HG03196 (cell line): ENCODE data around the gene RHOC.

Experiments
- ATAC-seq: cut with Tn5 transposase; IDR thresholded peaks from one replicate; pipeline ENCODE4 v1.9.1; 2021; ENCODE audit not compliant: unreplicated experiment

RHOC gene

DNA sequence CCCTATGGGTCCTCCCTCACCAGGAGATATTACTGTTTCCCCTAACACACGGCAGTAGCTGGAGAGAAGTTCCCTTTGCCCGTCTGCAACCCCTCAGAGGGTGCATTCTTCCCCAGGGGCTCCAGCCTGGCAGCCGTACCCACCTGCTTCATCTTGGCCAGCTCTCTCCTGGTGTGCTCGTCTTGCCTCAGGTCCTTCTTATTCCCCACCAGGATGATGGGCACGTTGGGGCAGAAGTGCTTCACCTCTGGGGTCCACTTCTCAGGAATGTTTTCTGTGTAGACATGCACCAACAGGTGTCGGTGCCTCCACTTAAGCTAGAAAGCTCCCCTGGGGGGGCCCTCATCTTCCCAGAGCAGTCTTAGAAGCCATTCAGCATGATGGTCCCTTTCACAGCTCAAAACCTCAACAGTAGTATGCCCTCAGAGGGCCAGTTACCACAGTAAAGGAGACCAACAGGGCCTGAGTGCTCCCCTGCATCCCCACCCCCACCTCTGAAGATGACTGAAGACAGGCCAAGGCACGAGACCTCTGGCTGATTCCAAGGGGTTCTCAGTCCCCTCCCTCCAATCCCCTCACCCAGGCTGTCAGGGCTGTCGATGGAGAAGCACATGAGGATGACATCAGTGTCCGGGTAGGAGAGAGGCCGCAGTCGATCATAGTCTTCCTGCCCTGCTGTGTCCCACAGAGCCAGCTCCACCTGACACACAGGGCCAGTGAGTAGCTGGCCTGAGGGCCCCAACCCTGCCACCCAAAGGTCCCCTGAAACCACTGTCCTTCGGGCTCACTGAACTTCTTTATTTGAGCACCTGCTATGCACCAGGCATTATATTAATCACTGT lies 4.3 kb downstream of the RHOC start:
- ATAC-seq: no peak

DNA sequence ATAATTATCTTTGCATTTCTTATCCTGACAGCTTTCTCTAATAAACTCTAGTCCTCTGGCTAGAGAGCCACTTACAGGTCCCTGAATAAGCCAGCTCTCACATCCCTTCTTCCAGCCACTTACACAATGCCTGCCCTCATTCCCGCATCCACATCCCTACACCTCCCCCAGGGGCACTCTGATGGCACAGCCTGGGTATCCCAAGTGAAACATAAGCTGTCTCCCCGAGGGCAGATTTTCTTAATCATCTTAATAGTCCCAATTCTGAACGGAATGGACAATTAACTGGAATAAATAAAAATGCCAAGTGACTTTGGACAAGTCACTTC lies 4.9 kb downstream of the RHOC start:
- ATAC-seq: no peak

DNA sequence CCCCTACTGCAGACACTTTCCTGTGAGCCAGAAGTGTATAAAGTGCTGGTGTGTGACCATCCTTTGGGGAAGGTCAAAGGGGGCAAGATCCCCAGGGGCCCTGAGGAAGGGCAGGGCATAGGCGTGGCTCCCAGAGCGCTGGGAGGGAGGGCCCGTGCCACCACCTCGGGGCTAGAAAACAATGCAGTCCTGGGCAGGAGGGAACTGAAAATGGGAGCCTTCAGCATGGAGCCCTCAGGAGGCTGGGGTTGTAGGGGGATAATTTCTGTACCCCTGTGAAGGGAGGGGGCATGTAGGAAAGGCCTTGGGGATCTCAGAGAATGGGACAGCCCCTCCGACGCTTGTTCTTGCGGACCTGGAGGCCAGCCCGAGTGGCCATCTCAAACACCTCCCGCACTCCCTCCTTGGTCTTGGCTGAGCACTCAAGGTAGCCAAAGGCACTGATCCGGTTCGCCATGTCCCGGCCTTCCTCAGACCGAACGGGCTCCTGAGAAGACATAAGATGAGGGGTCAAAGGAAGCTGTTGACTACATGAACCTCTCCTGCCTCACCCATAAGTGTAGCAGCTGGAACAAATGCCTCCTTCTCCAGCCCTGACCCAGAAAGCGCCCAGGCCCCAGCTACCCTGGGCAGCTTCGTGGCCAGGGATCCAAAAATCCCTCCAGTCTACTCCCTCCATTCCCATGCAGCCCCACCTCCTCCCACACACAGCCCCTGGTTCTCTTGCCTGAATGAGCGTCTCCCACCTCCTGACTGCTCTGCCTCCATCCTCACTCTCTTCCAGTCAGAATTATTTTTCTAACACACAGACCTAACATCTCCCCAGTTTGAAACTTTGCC lies 5.5 kb downstream of the RHOC start:
- no peak for ATAC-seq

DNA sequence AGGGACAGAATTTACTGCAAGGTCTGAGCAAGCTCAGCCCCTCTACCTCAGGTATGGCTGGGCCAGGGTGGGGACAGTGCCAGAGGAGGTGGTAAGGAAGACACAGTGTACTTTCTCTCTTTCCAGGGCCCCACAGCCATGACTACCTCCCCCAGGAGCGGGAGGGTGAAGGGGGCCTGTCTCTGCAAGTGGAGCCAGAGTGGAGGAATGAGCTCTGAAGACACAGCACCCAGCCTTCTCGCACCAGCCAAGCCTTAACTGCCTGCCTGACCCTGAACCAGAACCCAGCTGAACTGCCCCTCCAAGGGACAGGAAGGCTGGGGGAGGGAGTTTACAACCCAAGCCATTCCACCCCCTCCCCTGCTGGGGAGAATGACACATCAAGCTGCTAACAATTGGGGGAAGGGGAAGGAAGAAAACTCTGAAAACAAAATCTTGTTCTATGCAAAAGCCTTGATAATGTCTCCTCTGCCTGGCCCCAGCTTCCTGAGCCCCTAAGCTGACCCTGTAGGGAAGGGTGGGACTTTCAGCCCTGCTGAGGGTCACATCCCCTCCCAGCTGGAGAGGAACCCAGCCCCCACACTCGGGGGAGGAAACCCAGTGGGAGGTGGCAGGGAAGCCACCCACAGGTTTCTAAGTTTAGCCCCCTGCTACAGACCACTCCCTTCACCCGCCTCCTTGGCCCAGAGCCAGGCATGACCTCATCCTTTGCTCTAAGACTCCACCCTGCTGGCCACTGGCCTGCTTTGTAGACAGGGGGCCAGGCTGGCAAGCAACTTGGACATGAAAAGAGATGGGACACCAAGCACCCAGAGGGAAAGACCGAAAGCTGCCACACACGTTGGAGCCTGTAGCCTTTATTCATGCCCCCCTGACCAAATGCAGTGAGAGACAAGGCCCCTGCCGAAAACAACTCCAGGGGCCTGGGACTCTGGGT lies 6.4 kb downstream of the RHOC start:
- peak; percentile 44 for ATAC-seq

DNA sequence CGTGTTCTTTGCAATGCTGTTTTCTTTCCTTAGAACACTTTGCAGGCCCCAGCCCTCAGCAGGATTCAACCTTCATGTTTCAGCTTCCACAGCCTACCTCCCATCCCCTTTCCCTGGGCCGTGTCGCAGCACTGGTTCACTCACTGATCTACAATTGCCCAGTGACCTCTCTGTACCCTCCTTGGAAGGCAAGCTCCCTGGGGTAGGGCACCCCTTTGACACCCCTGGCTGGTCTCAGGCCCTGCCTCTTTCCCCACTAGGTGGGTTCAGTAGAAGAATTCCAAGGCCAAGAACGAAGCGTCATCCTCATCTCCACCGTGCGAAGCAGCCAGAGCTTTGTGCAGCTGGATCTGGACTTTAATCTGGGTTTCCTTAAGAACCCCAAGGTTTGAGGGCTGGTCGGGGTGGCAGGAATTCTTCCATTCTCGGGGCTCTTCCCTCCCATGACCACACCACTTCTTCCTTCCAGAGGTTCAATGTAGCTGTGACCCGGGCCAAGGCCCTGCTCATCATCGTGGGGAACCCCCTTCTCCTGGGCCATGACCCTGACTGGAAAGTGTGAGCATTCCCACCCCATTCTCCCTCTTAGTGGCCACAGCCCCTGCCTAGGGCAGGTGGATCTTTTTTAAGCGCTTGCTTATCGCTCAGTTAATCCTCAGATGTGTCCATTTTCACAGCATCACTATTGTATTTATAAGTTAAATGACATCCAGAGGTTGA lies 7.3 kb downstream of the RHOC start:
- no peak for ATAC-seq

DNA sequence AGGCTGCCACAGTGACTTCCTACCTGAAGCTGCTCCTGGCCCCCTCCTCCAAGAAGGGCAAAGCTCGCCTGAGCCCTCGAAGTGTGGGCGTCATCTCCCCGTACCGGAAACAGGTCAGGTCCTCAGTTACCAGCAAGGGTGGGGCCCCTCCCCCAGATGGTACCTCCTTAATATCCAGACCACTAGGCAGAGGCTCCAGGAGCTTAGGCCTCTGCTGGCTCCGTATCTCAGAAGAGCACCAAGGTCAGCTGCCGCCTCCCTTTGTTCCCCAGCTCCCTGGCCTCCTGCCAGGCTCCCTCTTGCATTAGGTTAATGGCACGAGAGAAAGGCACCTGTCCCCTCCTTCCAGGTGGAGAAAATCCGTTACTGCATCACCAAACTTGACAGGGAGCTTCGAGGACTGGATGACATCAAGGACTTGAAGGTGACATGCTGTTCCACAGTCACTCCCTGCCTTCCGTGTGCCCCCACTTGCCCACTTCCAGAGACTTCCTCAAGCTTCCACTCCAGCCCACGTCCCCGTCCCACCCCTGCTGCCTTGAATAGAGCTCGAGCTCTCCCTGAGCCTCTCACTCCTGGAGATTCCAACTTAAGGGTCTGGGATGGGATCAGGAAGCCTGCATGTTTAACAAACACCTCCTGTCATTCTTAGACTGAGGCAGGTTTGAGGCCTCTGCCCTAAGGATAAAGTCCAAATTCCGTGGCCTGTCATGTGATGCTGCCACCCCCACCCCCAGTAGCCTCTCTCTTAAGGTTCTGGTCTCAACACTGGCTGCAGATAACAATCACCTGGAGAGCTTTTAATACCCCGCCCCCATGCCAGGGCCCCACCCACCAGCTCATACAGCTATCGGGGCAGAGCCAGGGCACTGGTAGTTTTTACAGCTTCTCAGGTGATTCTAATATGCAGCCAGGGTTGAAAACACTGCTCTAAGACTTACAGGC lies 8.3 kb downstream of the RHOC start:
- ATAC-seq: no peak

DNA sequence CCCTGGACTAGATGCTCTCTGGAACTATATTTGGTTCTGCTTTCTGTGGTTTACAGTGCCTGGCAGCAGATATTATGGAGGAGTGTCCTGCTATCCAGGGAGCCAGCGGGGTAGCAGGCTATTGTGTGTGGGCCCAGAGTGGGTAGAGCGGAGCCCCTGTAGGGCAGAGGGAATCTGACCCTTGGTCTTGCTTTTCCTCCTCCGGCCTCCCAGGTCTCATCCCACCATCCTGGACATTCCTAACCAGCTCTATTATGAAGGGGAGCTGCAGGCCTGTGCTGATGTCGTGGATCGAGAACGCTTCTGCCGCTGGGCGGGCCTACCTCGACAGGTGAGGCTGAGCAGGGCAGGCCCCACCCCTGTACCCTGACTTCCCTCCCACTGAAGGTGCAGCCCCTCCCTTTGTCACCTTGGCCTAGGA lies 9.1 kb downstream of the RHOC start:
- no peak for ATAC-seq

DNA sequence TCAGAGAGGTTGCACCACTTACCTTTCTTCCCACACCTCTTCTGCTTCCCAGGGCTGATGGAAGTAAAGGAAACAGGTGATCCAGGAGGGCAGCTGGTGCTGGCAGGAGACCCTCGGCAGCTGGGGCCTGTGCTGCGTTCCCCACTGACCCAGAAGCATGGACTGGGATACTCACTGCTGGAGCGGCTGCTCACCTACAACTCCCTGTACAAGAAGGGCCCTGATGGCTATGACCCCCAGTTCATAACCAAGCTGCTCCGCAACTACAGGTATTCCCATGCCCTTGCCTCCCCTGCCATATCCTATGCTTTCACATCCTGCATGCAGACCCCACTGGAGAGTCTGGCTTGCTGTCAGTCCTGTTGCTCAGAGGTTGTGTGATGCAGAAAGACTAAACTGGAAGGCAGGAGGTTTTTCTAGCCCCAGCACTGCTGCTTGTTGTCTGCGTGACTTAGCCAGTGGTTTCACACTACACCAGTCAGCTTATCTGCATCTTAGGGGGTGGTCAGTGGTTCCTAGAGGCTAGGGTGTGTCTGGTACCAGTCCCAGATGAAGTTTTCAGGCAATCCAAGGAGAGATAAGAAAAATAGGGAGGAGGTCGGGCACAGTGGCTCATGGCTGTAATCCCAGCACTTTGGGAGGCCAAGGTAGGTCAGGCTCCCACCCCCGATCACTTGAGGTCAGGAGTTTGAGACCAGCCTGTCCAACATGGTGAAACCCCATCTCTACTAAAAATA lies 10.2 kb downstream of the RHOC start:
- no peak for ATAC-seq

DNA sequence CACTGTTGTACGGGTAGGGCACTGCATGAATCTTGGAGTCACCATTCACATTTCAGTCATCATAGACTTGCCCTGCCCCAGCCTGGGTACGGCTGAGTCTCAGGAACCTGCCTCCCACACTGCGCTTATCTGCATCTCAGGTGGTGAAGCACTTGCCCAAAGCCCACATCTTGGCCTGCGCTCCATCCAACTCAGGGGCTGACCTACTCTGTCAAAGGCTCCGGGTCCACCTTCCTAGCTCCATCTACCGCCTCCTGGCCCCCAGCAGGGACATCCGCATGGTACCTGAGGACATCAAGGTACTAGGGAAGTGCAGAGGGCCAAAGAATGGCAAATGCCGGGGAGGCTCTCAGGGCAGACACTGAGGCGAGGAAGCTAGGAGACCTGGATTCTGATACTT lies 11.7 kb downstream of the RHOC start:
- ATAC-seq: no peak

DNA sequence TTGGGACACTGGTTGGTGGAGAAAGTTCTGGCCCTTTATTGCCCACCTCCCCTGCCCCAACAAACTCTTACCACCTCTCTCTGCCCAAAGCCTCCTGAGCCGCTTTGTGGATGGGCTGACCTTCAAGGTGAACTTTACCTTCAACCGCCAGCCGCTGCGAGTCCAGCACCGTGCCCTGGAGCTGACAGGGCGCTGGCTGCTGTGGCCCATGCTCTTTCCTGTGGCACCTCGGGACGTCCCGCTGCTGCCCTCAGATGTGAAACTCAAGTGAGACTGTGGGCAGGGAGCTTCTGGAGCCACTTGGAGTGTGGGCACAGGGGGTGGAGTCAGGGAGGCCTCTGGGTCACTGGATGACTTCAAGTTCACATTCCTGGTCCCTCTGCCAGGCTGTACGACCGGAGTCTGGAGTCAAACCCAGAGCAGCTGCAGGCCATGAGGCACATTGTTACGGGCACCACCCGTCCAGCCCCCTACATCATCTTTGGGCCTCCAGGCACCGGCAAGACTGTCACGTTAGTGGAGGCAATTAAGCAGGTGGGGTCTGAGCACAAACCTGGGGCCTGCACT lies 12.5 kb downstream of the RHOC start:
- no peak for ATAC-seq

DNA sequence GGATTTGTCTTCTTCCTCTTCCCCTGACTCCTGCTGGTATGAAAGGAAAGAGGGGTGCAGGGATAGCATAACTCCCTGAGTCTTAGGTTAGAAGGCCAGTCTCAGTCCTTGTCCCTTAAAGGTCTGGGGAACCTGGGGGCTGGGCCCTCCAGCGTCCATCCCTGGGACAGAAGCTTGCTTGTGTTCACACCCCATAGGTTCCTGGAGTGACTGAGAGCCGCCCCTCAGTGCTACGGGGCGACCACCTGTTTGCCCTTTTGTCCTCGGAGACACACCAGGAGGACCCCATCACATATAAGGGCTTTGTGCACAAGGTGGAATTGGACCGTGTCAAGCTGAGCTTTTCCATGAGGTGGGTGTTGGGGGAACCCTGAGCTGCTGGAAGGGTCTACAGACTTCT lies 13.1 kb downstream of the RHOC start:
- no peak for ATAC-seq

DNA sequence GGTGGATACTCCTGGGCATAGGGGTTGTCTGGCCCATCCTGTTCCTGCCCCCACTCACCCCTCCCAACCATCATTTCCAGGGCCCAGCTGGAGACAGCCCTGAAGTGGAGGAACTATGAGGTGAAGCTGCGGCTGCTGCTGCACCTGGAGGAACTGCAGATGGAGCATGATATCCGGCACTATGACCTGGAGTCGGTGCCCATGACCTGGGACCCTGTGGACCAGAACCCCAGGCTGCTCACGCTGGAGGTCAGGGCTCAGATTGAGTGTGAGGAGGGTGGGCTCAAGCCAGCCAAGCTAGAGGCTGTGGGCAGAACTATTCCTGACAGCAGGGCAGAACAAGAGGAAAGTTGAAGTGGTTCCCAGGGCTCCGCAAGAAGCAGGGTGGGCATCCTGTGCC lies 14.2 kb downstream of the RHOC start:
- no peak for ATAC-seq

DNA sequence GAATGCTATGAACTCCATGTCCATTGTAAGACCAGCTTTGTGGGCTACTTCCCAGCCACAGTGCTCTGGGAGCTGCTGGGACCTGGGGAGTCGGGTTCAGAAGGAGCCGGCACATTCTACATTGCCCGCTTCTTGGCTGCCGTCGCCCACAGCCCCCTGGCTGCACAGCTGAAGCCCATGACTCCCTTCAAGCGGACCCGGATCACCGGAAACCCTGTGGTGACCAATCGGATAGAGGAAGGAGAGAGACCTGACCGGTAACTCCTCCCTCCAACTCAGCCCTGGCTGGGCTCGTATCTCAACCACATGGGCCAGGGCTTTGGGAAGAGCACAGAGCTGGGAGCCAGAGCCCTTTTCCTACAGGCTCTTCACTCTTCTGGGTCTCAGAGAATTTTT lies 17.1 kb downstream of the RHOC start:
- no peak for ATAC-seq

DNA sequence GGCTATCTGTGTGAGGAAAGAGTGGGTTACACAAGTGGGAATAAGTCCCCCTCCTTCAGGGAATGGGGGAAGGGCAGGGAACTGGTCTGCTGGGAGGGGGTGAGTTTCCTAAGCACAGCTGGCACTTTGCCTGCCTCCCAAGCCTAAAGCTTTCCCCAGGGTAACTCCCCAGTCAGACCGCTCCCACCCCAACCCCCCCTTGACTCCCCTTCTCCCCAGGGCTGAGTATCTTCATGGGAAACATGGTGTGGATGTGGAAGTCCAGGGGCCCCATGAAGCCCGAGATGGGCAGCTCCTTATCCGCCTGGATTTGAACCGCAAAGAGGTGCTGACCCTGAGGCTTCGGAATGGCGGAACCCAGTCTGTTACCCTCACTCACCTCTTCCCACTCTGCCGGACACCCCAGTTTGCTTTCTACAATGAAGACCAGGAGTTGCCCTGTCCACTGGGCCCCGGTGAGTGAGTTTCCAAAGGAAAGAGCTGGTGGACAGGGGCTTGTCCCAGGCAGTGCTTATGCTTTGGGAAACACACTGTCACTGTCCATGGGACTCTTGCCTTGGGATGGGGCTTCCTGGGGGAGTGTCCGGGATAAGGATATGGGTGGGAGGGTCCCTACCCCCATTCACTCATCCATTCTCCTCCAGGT lies 17.6 kb downstream of the RHOC start:
- no peak for ATAC-seq

DNA sequence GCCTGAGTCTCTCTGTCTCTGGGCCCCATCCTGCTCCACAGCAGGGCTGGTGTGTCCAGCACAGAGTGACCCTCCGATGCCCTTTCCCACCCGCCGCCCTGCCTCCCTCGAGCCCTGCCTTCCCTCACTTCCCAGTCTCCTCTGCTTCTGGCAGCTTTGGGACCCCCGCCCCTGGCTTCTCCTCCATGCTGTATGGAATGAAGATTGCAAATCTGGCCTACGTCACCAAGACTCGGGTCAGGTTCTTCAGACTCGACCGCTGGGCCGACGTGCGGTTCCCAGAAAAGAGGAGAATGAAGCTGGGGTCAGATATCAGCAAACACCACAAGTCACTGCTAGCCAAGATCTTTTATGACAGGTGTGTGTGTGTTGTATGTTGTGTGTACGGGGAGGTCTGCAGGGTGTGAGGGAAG lies 18.1 kb downstream of the RHOC start:
- ATAC-seq: no peak

DNA sequence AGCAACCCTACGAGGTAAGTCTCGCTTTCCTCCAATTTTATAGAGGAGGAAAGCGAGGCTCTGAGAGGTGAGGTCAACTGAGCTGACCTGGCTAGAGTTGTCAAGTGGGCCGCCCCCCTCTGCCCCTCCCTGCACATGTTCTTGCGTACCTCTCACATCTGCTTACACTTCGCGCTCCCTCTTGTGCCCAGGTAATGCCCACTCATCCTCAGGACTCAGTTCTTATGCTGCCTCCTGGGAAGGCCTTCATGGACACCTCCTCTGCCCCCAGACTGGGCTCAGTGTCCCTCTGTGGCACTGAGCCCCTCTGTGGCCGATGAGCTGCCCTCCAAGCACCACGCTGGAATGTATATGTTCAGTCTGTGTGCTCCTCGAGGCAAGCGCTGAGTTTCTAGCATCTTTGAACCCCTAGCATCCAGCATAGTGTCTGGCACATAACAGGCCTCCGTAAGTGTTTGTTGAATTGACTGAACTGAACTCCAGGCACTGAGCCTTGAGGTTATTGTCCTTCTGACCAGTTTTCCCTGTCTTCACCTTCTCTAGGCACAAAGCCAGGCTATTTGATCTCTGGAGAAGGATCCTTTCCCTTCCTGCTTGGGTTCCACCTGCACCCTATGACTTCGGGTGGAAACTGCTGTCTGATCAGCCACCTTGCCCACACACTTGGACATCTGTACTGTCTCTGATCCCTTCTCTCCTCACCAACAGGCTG lies 19.0 kb downstream of the RHOC start:
- ATAC-seq: no peak

DNA sequence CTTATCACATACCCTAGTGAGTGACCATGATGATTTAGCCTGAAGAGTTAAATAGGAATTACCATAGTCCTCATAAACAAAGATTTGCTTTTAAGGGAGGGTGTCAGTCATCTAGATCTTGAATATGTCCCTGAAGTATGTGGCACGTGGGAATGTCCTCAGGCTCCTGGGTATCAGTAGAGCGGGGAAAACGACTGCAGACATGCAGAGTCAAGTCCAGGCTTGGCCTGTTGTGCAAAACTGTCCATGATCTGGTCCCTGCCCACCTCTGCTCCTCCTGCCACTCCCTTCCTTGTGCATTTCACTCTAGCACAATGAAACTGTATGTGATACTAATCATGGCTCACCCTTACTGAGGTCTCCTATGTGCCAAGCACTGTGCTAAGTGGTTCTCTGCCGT lies 19.6 kb downstream of the RHOC start:
- ATAC-seq: no peak
